AG04450 (cell line): Measurements from ENCODE around the gene DERL2. TPM values are rescaled to one million over a fixed set of nuclear protein-coding genes. Genes with fewer than 3 reads are reported as not detected.

Experiments
- CTCF ChIA-PET: fragments of 300-600, 350-600 bp; formaldehyde crosslinking; extraction: SDS; loops from one replicate; lab custom pipeline; 2022; ENCODE audit warnings: antibody characterized with exemption, inconsistent platforms; lab: Charles Lee
- POLR2A ChIA-PET: fragments of 350-600 bp; formaldehyde crosslinking; extraction: SDS; loops from one replicate; lab custom pipeline; 2021; ENCODE audit warnings: antibody characterized with exemption, inconsistent platforms; lab: Yijun Ruan, JAX
- DNase-seq: peaks from one replicate; pipeline ENCODE4 v3.0.0-alpha.2; 2011; ENCODE audit warnings: low read depth, low spot score
- H3K27ac ChIP-seq: one replicate; pipeline ENCODE4 v1.5.1; 2012; ENCODE audit warnings: low read depth, low read length, control low read depth
- H3K27me3 ChIP-seq: one replicate; pipeline ENCODE4 v1.6.0; 2012; ENCODE audit warnings: low read length; ENCODE audit not compliant: control insufficient read depth, insufficient read depth
- H3K4me3 ChIP-seq: 2 replicates; pipeline ENCODE4 v1.5.1; 2011; ENCODE audit warnings: mild to moderate bottlenecking, low read depth, low read length, control low read depth
- H3K9me3 ChIP-seq: 2 replicates; pipeline ENCODE4 v1.5.1; 2012; ENCODE audit warnings: low read length; ENCODE audit not compliant: control insufficient read depth, insufficient read depth
- polyA plus RNA-seq: library from polyadenylated mRNA; depleted of rRNA; stranded (reverse); fragments of >200 nt; gene quantifications from 2 replicates; pipeline ENCODE4 v1.2.3, GENCODE V29; 2011; rRNA removed
- TF ChIP-seq, protein P1 (sequence below): IDR thresholded peaks from 2 replicates; pipeline ENCODE4 v1.5.1; 2011; ENCODE audit warnings: low read depth, low read length, control low read depth, inconsistent platforms

DERL2 gene
- polyA plus RNA-seq, 1 experiment, result 101 TPM

DNA sequence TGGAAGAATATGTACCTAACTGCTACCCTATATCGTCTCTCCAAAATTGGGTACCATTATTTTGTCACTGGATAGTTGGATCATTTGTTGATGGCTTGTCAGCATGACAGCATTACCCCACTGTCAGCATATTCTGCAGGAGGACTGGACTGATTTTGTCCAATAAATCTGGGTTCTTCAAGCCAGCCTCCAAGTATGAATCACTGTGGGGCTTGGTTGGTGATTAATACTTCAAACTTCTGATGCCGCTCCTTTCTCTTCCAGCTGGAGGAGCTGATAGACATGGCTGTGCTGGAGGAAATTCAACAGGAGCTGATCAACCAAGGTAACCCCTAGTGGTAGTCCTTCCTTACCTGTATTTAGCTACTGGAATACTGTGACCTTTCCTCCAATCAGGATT lies 63.5 kb downstream of the DERL2 start:
- ChIA-PET POLR2A (no interaction called here), CTCF (interaction anchor here (0.8 to 3.4 kb wide), 2 partner anchors 16 to 1576 kb away, joined by 3 to 31 read pairs; partner anchors contain the start of gene C1QBP)
- TF ChIP-seq, protein P1, sequence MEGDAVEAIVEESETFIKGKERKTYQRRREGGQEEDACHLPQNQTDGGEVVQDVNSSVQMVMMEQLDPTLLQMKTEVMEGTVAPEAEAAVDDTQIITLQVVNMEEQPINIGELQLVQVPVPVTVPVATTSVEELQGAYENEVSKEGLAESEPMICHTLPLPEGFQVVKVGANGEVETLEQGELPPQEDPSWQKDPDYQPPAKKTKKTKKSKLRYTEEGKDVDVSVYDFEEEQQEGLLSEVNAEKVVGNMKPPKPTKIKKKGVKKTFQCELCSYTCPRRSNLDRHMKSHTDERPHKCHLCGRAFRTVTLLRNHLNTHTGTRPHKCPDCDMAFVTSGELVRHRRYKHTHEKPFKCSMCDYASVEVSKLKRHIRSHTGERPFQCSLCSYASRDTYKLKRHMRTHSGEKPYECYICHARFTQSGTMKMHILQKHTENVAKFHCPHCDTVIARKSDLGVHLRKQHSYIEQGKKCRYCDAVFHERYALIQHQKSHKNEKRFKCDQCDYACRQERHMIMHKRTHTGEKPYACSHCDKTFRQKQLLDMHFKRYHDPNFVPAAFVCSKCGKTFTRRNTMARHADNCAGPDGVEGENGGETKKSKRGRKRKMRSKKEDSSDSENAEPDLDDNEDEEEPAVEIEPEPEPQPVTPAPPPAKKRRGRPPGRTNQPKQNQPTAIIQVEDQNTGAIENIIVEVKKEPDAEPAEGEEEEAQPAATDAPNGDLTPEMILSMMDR, result no peak
- Histone ChIP-seq H3K4me3 (no peak overlapping the region), H3K27ac (no peak overlapping the region), H3K9me3 (no peaks in the 10 kb centered on the region), H3K27me3 (no peaks in the 10 kb centered on the region)
- no peak for DNase-seq

Other genes starting within 250 kb of the DERL2 start
- 33.2 and 46.9 TPM in 2 replicates for gene RABEP1, start 203.9 kb downstream of the DERL2 start, polyA plus RNA-seq
- 67.9 and 74.7 TPM in 2 replicates for gene NUP88, start 66.5 kb downstream of the DERL2 start, polyA plus RNA-seq
- gene RPAIN, start 66.0 kb downstream of the DERL2 start, polyA plus RNA-seq, result 33.0 and 37.5 TPM in 2 replicates
- gene C1QBP, start 47.0 kb downstream of the DERL2 start, polyA plus RNA-seq, result 133 and 175 TPM in 2 replicates
- gene DHX33, start 17.2 kb downstream of the DERL2 start, polyA plus RNA-seq, result 10.0 and 11.3 TPM in 2 replicates
- 10.0 and 13.7 TPM in 2 replicates for gene MIS12, start 388 bp upstream of the DERL2 start, polyA plus RNA-seq
- 73.2 and 80.5 TPM in 2 replicates for gene NLRP1, start 98.3 kb upstream of the DERL2 start, polyA plus RNA-seq